Lung (tissue), 12 donors: ENCODE measurements around the gene YY1. TPM values are rescaled to one million over a fixed set of nuclear protein-coding genes. Genes with fewer than 3 reads are reported as not detected.

Experiments
- ATAC-seq: fragments of 200-7000 bp; cut with Tn5 transposase; one replicate; pipeline ENCODE4 v1.9.1; 2020; ENCODE audit warnings: moderate number of reproducible peaks; ENCODE audit not compliant: insufficient read depth, low FRiP score
- DNase-seq, 3 donors: peaks; one replicate each; pipeline ENCODE4 v3.0.0-alpha.2; 2013 to 2017
- H3K27ac ChIP-seq, 2 donors: one replicate each; pipeline ENCODE4 v1.5.1; 2013; ENCODE audit warnings: mild to moderate bottlenecking in 2 of 2, moderate library complexity in 2 of 2, control low read depth in 1 of 2, inconsistent platforms in 1 of 2, low read depth in 1 of 2, low read length in 1 of 2
- H3K27me3 ChIP-seq, 3 donors: one replicate each; pipeline ENCODE4 v1.5.1; 2013; ENCODE audit warnings: low read length in 2 of 3; ENCODE audit not compliant: control insufficient read depth in 3 of 3, insufficient read depth in 3 of 3
- H3K36me3 ChIP-seq, 4 donors: one replicate each; pipeline ENCODE4 v1.5.1; 2013; ENCODE audit warnings: low read length in 4 of 4, mild to moderate bottlenecking in 1 of 4, moderate library complexity in 1 of 4; ENCODE audit not compliant: control insufficient read depth in 4 of 4, insufficient read depth in 4 of 4
- H3K4me1 ChIP-seq, 5 donors: one replicate each; pipeline ENCODE4 v1.5.1; 2013; ENCODE audit warnings: low read length in 5 of 5, mild to moderate bottlenecking in 2 of 5, moderate library complexity in 1 of 5; ENCODE audit not compliant: control insufficient read depth in 5 of 5, insufficient read depth in 5 of 5
- H3K4me3 ChIP-seq: one replicate; pipeline ENCODE4 v1.5.1; 2013; ENCODE audit warnings: mild to moderate bottlenecking, control low read depth, moderate library complexity
- H3K9ac ChIP-seq, 2 donors: one replicate each; pipeline ENCODE4 v1.5.1; 2013; ENCODE audit warnings: low read length in 2 of 2, control low read depth in 1 of 2; ENCODE audit not compliant: insufficient read depth in 1 of 2
- H3K9me3 ChIP-seq, 4 donors: one replicate each; pipeline ENCODE4 v1.5.1; 2013; ENCODE audit warnings: low read length in 3 of 4, mild to moderate bottlenecking in 1 of 4, moderate library complexity in 1 of 4; ENCODE audit not compliant: control insufficient read depth in 4 of 4, insufficient read depth in 3 of 4
- WGBS, 2 donors: extraction: QIAGEN DNeasy Blood & Tissue Kit; methylation state at CpG; one replicate each; pipeline ENCODE4 v1.1.7; 2013; 5-methylcytosine and 5-hydroxymethylcytosine counted together
- polyA plus RNA-seq, 2 donors: library from polyadenylated mRNA; stranded (reverse); fragments of 200-250 nt; gene quantifications; one replicate each; pipeline ENCODE4 v1.2.1, GENCODE V29; 2013
- total RNA-seq, 2 donors: library from RNA; depleted of rRNA in 1 of 2; stranded (reverse); fragments of >200 nt in 1 of 2; gene quantifications; one replicate each; pipeline ENCODE4 v1.2.1, GENCODE V29; 2014 to 2021
- TF ChIP-seq, protein P1 (sequence below): IDR thresholded peaks from 2 replicates; pipeline ENCODE4 v1.5.1; 2012; ENCODE audit warnings: mild to moderate bottlenecking; ENCODE audit errors: control extremely low read depth, extremely low read depth
- donor health status: control.
- donor health status: control.
- donor health status: Bipolar disorder and iron deficiency.
- donor health status: healthy.
- donor health status: DM: yes; HTN: yes; CAD: no.

The YY1 gene
- total and polyA plus RNA-seq, 4 donors = 22.9 to 62.9 (median 34.6) TPM

- 93 to 98% methylated on average over 13 of the region's 13 CpGs for WGBS, 2 donors
- no peak overlapping the region for H3K27ac ChIP-seq
- no peak overlapping the region for H3K9ac ChIP-seq
- H3K4me1 ChIP-seq = peaks cover 0 to 8% (median 0%) of the 10 kb centered on the region in 5 donors
- H3K4me3 ChIP-seq = no peak overlapping the region
- TF ChIP-seq, protein P1, sequence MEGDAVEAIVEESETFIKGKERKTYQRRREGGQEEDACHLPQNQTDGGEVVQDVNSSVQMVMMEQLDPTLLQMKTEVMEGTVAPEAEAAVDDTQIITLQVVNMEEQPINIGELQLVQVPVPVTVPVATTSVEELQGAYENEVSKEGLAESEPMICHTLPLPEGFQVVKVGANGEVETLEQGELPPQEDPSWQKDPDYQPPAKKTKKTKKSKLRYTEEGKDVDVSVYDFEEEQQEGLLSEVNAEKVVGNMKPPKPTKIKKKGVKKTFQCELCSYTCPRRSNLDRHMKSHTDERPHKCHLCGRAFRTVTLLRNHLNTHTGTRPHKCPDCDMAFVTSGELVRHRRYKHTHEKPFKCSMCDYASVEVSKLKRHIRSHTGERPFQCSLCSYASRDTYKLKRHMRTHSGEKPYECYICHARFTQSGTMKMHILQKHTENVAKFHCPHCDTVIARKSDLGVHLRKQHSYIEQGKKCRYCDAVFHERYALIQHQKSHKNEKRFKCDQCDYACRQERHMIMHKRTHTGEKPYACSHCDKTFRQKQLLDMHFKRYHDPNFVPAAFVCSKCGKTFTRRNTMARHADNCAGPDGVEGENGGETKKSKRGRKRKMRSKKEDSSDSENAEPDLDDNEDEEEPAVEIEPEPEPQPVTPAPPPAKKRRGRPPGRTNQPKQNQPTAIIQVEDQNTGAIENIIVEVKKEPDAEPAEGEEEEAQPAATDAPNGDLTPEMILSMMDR = no peak
- H3K27me3 ChIP-seq = no peaks in the 10 kb centered on the region
- peak in 1 of 3 donors; percentile 11 for DNase-seq
- ATAC-seq = no peak
- H3K9me3 ChIP-seq = no peaks in the 10 kb centered on the region
- H3K36me3 ChIP-seq = peaks cover 0 to 19% (median 6%) of the 10 kb centered on the region in 4 donors
Measured at GRCh38 chr14:100291305-100292075, 52.5 kb downstream of the YY1 start.

DNA sequence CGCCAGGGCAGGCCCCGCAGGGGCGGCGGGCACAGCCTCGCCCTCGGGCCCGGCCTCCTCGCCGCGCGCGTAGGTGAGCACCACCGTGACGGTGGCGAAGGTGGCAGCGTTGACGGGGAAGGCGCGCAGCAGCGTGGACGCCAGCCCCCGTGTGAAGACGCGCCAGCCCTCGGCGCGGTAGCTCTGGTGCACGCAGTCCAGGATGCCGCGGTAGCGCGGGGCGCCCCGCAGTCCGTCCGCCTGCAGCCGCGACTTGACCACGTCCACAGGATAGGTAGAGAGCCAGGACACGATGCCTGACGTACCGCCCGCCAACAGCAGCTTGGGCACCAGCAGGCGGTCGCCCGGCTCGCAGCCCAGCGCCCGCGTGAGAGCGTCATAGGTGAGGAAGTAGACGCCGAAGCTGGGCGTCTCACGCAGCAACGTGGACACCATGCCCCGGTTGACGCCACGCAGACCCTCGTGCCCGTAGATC is 53.4 kb downstream of the YY1 start:
- Histone ChIP-seq H3K9ac (no peak overlapping the region), H3K27me3 (no peaks in the 10 kb centered on the region), H3K9me3 (no peaks in the 10 kb centered on the region), H3K36me3 (peaks cover 0 to 19% (median 6%) of the 10 kb centered on the region in 4 donors), H3K4me1 (peaks cover 0 to 8% (median 5%) of the 10 kb centered on the region in 5 donors), H3K27ac (no peak overlapping the region), H3K4me3 (no peak overlapping the region)
- ATAC-seq = no peak
- 96 to 97% methylated on average over 60 to 61 of the region's 61 CpGs for WGBS, 2 donors
- DNase-seq = peak in 1 of 3 donors; percentile 9
- TF ChIP-seq, protein P1 = no peak

GRCh38 chr14:100292776-100293461 is 54.0 kb downstream of the YY1 start:
- 94 to 96% methylated on average over 42 of the region's 42 CpGs for WGBS, 2 donors
- no peak overlapping the region for H3K27ac ChIP-seq
- TF ChIP-seq, protein P1 = no peak
- H3K9ac ChIP-seq = no peak overlapping the region
- no peaks in the 10 kb centered on the region for H3K27me3 ChIP-seq
- peaks cover 0 to 19% (median 6%) of the 10 kb centered on the region in 4 donors for H3K36me3 ChIP-seq
- H3K9me3 ChIP-seq = no peaks in the 10 kb centered on the region
- H3K4me3 ChIP-seq = no peak overlapping the region
- H3K4me1 ChIP-seq = peaks cover 0 to 13% (median 10%) of the 10 kb centered on the region in 5 donors
- ATAC-seq (no peak), DNase-seq (peak in 1 of 3 donors; percentile 11)
